SK-N-SH (cell line): ENCODE data around the gene KLK11.

Experiments used
- CHD2 ChIP-seq: fragments of 150-350 bp; IDR thresholded peaks from 2 replicates; pipeline ENCODE4 v1.6.1; 2018; ENCODE audit warnings: low read length; ENCODE audit not compliant: partially characterized antibody
- EP300 ChIP-seq, 2 experiments: IDR thresholded peaks; 2 replicates each; pipeline versions ENCODE4 v1.4.0 to v1.6.1; 2012; ENCODE audit warnings: borderline replicate concordance in 1 of 2, low read depth in 1 of 2, low read length in 1 of 2
- EZH2phosphoT487 ChIP-seq: fragments of 200-600 bp; sonication (generic); IDR thresholded peaks from 2 replicates; pipeline ENCODE4 v1.6.1; 2017; ENCODE audit warnings: low read depth, mixed run types, mild to moderate bottlenecking, antibody characterized with exemption, moderate library complexity, borderline replicate concordance
- FOSL2 ChIP-seq: IDR thresholded peaks from 2 replicates; pipeline ENCODE4 v1.4.0; 2012; ENCODE audit warnings: low read depth, mild to moderate bottlenecking, moderate library complexity, borderline replicate concordance
- POLR2AphosphoS5 ChIP-seq: IDR thresholded peaks from 2 replicates; pipeline ENCODE4 v1.6.1; 2012; ENCODE audit warnings: low read depth, low read length
- RAD21 ChIP-seq: IDR thresholded peaks from 2 replicates; pipeline ENCODE4 v1.6.1; 2012; ENCODE audit warnings: mild to moderate bottlenecking, low read length
- RCOR1 ChIP-seq: fragments of 150-350 bp; IDR thresholded peaks from 2 replicates; pipeline ENCODE4 v1.6.1; 2017; ENCODE audit warnings: antibody characterized with exemption, low read length
- RFX5 ChIP-seq: IDR thresholded peaks from 2 replicates; pipeline ENCODE4 v1.6.1; 2012; ENCODE audit warnings: mild to moderate bottlenecking, improper control_type of control experiment, low read length
- TEAD4 ChIP-seq: IDR thresholded peaks from 2 replicates; pipeline ENCODE4 v1.4.0; 2012; ENCODE audit warnings: mild to moderate bottlenecking, borderline replicate concordance; ENCODE audit not compliant: insufficient read depth
- TF ChIP-seq, protein P1 (sequence below): fragments of 200-600 bp; sonication (generic); IDR thresholded peaks from 2 replicates; pipeline ENCODE4 v1.6.1; 2017; ENCODE audit warnings: antibody characterized with exemption, mild to moderate bottlenecking, moderate library complexity
- TF ChIP-seq, protein P2 (sequence below): IDR thresholded peaks from 2 replicates; pipeline ENCODE4 v1.4.0; 2012; ENCODE audit warnings: low read depth, borderline replicate concordance

DNA sequence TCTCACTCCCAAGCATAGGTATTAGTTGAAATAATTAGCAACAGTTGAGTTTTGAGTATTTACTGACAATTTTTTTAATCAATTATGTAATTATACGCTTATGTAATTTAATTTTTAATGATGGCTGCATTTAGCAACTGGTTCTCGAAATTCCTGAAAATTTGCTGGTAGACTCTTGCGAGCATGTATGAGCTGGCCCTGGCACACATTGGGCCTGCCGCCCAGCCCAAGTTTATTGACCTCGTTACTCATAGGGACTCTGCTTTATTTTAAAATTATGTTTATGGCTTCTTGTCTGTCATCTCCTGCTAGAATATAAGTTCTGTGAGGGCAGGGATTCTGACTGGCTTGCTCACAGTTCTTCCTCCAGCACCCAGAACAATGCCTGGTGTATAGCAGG, 49.6 kb upstream of the KLK11 start:
- TF ChIP-seq, protein P1, sequence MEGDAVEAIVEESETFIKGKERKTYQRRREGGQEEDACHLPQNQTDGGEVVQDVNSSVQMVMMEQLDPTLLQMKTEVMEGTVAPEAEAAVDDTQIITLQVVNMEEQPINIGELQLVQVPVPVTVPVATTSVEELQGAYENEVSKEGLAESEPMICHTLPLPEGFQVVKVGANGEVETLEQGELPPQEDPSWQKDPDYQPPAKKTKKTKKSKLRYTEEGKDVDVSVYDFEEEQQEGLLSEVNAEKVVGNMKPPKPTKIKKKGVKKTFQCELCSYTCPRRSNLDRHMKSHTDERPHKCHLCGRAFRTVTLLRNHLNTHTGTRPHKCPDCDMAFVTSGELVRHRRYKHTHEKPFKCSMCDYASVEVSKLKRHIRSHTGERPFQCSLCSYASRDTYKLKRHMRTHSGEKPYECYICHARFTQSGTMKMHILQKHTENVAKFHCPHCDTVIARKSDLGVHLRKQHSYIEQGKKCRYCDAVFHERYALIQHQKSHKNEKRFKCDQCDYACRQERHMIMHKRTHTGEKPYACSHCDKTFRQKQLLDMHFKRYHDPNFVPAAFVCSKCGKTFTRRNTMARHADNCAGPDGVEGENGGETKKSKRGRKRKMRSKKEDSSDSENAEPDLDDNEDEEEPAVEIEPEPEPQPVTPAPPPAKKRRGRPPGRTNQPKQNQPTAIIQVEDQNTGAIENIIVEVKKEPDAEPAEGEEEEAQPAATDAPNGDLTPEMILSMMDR = no peak
- TF ChIP-seq RAD21 (no peak), FOSL2 (no peak), RCOR1 (no peak), EZH2phosphoT487 (no peak), RFX5 (no peak), POLR2AphosphoS5 (no peak), TEAD4 (no peak), EP300 (IDR thresholded peaks at IDR 0.05; ENCODE audit: borderline replicate concordance in 1 of 2, low read depth in 1 of 2, low read length in 1 of 2) (no peak), CHD2 (no peak)
- TF ChIP-seq, protein P2, sequence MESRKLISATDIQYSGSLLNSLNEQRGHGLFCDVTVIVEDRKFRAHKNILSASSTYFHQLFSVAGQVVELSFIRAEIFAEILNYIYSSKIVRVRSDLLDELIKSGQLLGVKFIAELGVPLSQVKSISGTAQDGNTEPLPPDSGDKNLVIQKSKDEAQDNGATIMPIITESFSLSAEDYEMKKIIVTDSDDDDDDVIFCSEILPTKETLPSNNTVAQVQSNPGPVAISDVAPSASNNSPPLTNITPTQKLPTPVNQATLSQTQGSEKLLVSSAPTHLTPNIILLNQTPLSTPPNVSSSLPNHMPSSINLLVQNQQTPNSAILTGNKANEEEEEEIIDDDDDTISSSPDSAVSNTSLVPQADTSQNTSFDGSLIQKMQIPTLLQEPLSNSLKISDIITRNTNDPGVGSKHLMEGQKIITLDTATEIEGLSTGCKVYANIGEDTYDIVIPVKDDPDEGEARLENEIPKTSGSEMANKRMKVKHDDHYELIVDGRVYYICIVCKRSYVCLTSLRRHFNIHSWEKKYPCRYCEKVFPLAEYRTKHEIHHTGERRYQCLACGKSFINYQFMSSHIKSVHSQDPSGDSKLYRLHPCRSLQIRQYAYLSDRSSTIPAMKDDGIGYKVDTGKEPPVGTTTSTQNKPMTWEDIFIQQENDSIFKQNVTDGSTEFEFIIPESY = no peak
